Endothelial cell of umbilical vein (primary cell): ENCODE measurements around the gene ASB1. TPM values are rescaled to one million over a fixed set of nuclear protein-coding genes. Genes with fewer than 3 reads are reported as not detected.

Experiments
- BruUV-seq: library from RNA; stranded (reverse); fragments of 400-500 nt; replicated peaks from 2 replicates; lab custom pipeline; 2021; lab: Mats Ljungman, UMichigan
- CTCF ChIA-PET: fragments of 300-600, 350-600 bp; sonication (Branson Sonifier 250); formaldehyde crosslinking; loops from one replicate; lab custom pipeline; 2021; ENCODE audit warnings: antibody characterized with exemption, inconsistent platforms; lab: Charles Lee
- POLR2A ChIA-PET: fragments of 300-600, 350-600 bp; sonication (Branson Sonifier 250); formaldehyde crosslinking; loops from one replicate; lab custom pipeline; 2021; ENCODE audit warnings: antibody characterized with exemption, inconsistent platforms; lab: Charles Lee
- DNase-seq: peaks from one replicate; pipeline ENCODE4 v3.0.0-alpha.2; 2011; ENCODE audit warnings: low read depth, low spot score
- FAIRE-seq: peaks from 2 replicates; lab custom pipeline; 2011; peaks lifted over from hg19 to GRCh38; lab: Jason Lieb, UNC
- H2AFZ ChIP-seq: 2 replicates; pipeline ENCODE4 v1.6.0; 2012; ENCODE audit warnings: low read depth, low read length, control low read depth, inconsistent platforms
- H3K27ac ChIP-seq: 2 replicates; pipeline ENCODE4 v1.5.1; 2011; ENCODE audit warnings: low read depth, mild to moderate bottlenecking, control low read depth, low read length, moderate library complexity; ENCODE audit not compliant: insufficient read depth
- H3K27me3 ChIP-seq, 2 experiments: 2 replicates each; pipeline versions ENCODE4 v1.6.0 to v1.6.1; 2011; ENCODE audit warnings: low read length in 2 of 2, mixed read lengths in 1 of 2; ENCODE audit not compliant: control insufficient read depth in 2 of 2, insufficient read depth in 2 of 2
- H3K36me3 ChIP-seq, 2 experiments: 2 replicates in 1 of 2; 3 replicates in 1 of 2; pipeline ENCODE4 v1.5.1; 2011; ENCODE audit warnings: low read length in 2 of 2, mild to moderate bottlenecking in 1 of 2, moderate library complexity in 1 of 2; ENCODE audit not compliant: control insufficient read depth in 2 of 2, insufficient read depth in 2 of 2; ENCODE audit errors: extremely low read depth in 1 of 2
- H3K4me1 ChIP-seq: 3 replicates; pipeline ENCODE4 v1.5.1; 2011; ENCODE audit warnings: mild to moderate bottlenecking, low read length; ENCODE audit not compliant: control insufficient read depth, insufficient read depth; ENCODE audit errors: extremely low read depth
- H3K4me2 ChIP-seq: 2 replicates; pipeline ENCODE4 v1.6.1; 2011; ENCODE audit warnings: low read length, control low read depth, mixed read lengths; ENCODE audit not compliant: insufficient read depth
- H3K4me3 ChIP-seq, 3 experiments: fragments of 200-600 bp in 1 of 3; sonication (generic), shearing (Covaris generic) in 1 of 3; replicated peaks in 1 of 3; 2 replicates each; pipeline ENCODE4 v1.5.1; 2011 to 2016; ENCODE audit warnings: control low read depth in 3 of 3, low read length in 3 of 3, mild to moderate bottlenecking in 2 of 3, inconsistent platforms in 1 of 3, low read depth in 1 of 3, moderate library complexity in 1 of 3; ENCODE audit not compliant: insufficient read depth in 1 of 3
- H3K79me2 ChIP-seq: 2 replicates; pipeline ENCODE4 v1.6.0; 2012; ENCODE audit warnings: low read length, inconsistent platforms; ENCODE audit not compliant: control insufficient read depth, insufficient read depth
- H3K9ac ChIP-seq: replicated peaks from 2 replicates; pipeline ENCODE3; 2011; ENCODE audit warnings: low read length, control low read depth; ENCODE audit not compliant: insufficient read depth; ENCODE audit errors: extremely low read depth
- H3K9me1 ChIP-seq: replicated peaks from 3 replicates; pipeline ENCODE4 v1.6.0; 2011; ENCODE audit warnings: mild to moderate bottlenecking, low read length; ENCODE audit not compliant: control insufficient read depth, insufficient read depth; ENCODE audit errors: extremely low read depth
- H3K9me3 ChIP-seq: replicated peaks from 2 replicates; pipeline ENCODE4 v1.5.1; 2012; ENCODE audit warnings: low read length, inconsistent platforms; ENCODE audit not compliant: control insufficient read depth, insufficient read depth
- H4K20me1 ChIP-seq: replicated peaks from 2 replicates; pipeline ENCODE3; 2011; ENCODE audit warnings: mild to moderate bottlenecking, low read length; ENCODE audit not compliant: control insufficient read depth, insufficient read depth; ENCODE audit errors: extremely low read depth
- CTCF ChIP-seq, 2 donors: IDR thresholded peaks; 1 replicate in 1 of 2; 2 replicates in 1 of 2; pipeline ENCODE4 v1.5.1; 2011; ENCODE audit warnings: low read length in 2 of 2, mild to moderate bottlenecking in 2 of 2, moderate library complexity in 2 of 2, control low read depth in 1 of 2, inconsistent platforms in 1 of 2, low read depth in 1 of 2; ENCODE audit not compliant: insufficient read depth in 1 of 2; ENCODE audit errors: extremely low read depth in 1 of 2
- EZH2 ChIP-seq: IDR thresholded peaks from 2 replicates; pipeline ENCODE4 v1.6.1; 2012; ENCODE audit warnings: borderline replicate concordance, low read depth, mild to moderate bottlenecking, moderate library complexity, low read length, inconsistent platforms; ENCODE audit not compliant: severe bottlenecking
- FOS ChIP-seq: IDR thresholded peaks from 2 replicates; pipeline ENCODE4 v1.6.1; 2011; ENCODE audit warnings: mild to moderate bottlenecking, low read length, moderate library complexity, borderline replicate concordance; ENCODE audit not compliant: insufficient read depth
- GATA2 ChIP-seq: IDR thresholded peaks from 2 replicates; pipeline ENCODE4 v1.7.0; 2011; ENCODE audit warnings: low read depth, mild to moderate bottlenecking, moderate library complexity, mixed read lengths, low read length; ENCODE audit not compliant: insufficient read length, insufficient read depth
- JUN ChIP-seq: IDR thresholded peaks from 2 replicates; pipeline ENCODE4 v1.6.1; 2011; ENCODE audit warnings: borderline replicate concordance, low read depth; ENCODE audit not compliant: insufficient read length, insufficient read depth
- MAX ChIP-seq: IDR thresholded peaks from 2 replicates; pipeline ENCODE4 v1.6.1; 2011; ENCODE audit not compliant: insufficient read depth, insufficient read length
- MYC ChIP-seq: IDR thresholded peaks from one replicate; pipeline ENCODE4 v1.6.1; 2011; ENCODE audit warnings: mild to moderate bottlenecking, low read depth, low read length
- POLR2A ChIP-seq: IDR thresholded peaks from 2 replicates; pipeline ENCODE4 v1.6.1; 2012; ENCODE audit warnings: low read depth, mild to moderate bottlenecking, control low read depth, low read length
- POLR2AphosphoS5 ChIP-seq: IDR thresholded peaks from 2 replicates; pipeline ENCODE4 v1.6.1; 2012; ENCODE audit warnings: low read depth, mild to moderate bottlenecking, control low read depth, low read length, moderate library complexity; ENCODE audit not compliant: insufficient read depth
- dilution Hi-C: fragments of 300-500 bp; cut with MboI; formaldehyde crosslinking; loops from one replicate; pipeline ENCODE4 v1.15.0; 2019; ENCODE audit warnings: low sequenced_read_pairs; ENCODE audit not compliant: extremely low pct_ligation_motif_present
- intact Hi-C: fragments of 100-400 bp; cut with micrococcal nuclease; formaldehyde crosslinking; loops from one replicate; pipeline ENCODE4 v1.10.0; 2022
- polyA plus RNA-seq, 4 experiments: library from polyadenylated mRNA; depleted of rRNA in 3 of 4; stranded (reverse) in 3 of 4; unstranded in 1 of 4; fragments of >200 nt; gene quantifications; 2 replicates each; pipeline versions ENCODE4 v1.2.1 to v1.2.3, GENCODE V29; 2011 to 2012; ENCODE audit warnings: missing spikeins in 1 of 4
- total RNA-seq: library from RNA; stranded (reverse); gene quantifications from 2 replicates; pipeline ENCODE4 v1.2.3, GENCODE V29; 2021

The ASB1 gene
- total and polyA plus RNA-seq, 2 donors (not counting 3 experiments of a cell fraction or from before 2014, with no cell fraction given), result 12.3 to 16.2 TPM

- POLR2A ChIA-PET, result no interaction called here
Observed at GRCh38 chr2:238488347-238488826, 61.7 kb downstream of the ASB1 start.

More at GRCh38 chr2:238488347-238488826, 61.7 kb downstream of the ASB1 start:
- no peak overlapping the region for H3K9ac ChIP-seq
- H3K27ac ChIP-seq, result no peak overlapping the region
- CTCF ChIA-PET, result no interaction called here
- H3K4me1 ChIP-seq, result no peaks in the 10 kb centered on the region
- no peak overlapping the region for H3K4me2 ChIP-seq
- no peaks in the 10 kb centered on the region for H3K9me1 ChIP-seq
- FAIRE-seq (no peak), DNase-seq (no peak)
- dilution Hi-C loops, result no loop called here
- no peak overlapping the region for H3K4me3 ChIP-seq
- intact Hi-C loops, result no loop called here
- H3K9me3 ChIP-seq, result no peaks in the 10 kb centered on the region
- no peak for TF ChIP-seq CTCF (IDR thresholded peaks at IDR 0.05; ENCODE audit: extremely low read depth in 1 of 2, insufficient read depth in 1 of 2, low read depth in 1 of 2, low read length in 2 of 2)
- no peak for TF ChIP-seq JUN
- no peak for TF ChIP-seq POLR2A
- TF ChIP-seq MAX, result no peak
- TF ChIP-seq GATA2, result no peak
- TF ChIP-seq MYC, result no peak
- TF ChIP-seq FOS, result no peak
- no peak for TF ChIP-seq POLR2AphosphoS5
- no peak for TF ChIP-seq EZH2
- H4K20me1 ChIP-seq, result no peaks in the 10 kb centered on the region
- H2AFZ ChIP-seq, result no peak overlapping the region
- no peaks in the 10 kb centered on the region for H3K79me2 ChIP-seq
- no peaks in the 10 kb centered on the region for H3K36me3 ChIP-seq
- no TSS peak for BruUV-seq
- no peaks in the 10 kb centered on the region for H3K27me3 ChIP-seq
